Upper lobe of left lung (tissue), 4 donors: ENCODE results near the gene CMSS1.

Experiments used
- CTCF ChIP-seq, 6 experiments: fragments of 450-650 bp in 4 of 6; fragments of 200-600 bp in 2 of 6; sonication (generic) in 2 of 6; IDR thresholded peaks; one replicate each; pipeline ENCODE4 v1.5.1; 2016 to 2019; ENCODE audit warnings: antibody characterized with exemption in 6 of 6
- EP300 ChIP-seq, 4 donors: sonication (generic); formaldehyde crosslinking; IDR thresholded peaks; one replicate each; pipeline ENCODE4 v1.5.1; 2017; ENCODE audit warnings: antibody characterized with exemption in 4 of 4, control low read depth in 2 of 4
- POLR2A ChIP-seq, 4 donors: fragments of 450-650 bp; IDR thresholded peaks; one replicate each; pipeline ENCODE4 v1.5.1; 2016 to 2017; ENCODE audit warnings: antibody characterized with exemption in 4 of 4, mild to moderate bottlenecking in 2 of 4
- POLR2AphosphoS5 ChIP-seq, 2 donors: sonication (generic); formaldehyde crosslinking; IDR thresholded peaks; one replicate each; pipeline ENCODE4 v1.5.1; 2017; ENCODE audit warnings: antibody characterized with exemption in 2 of 2

GRCh38 chr3:100004931-100005330 is 187.3 kb downstream of the CMSS1 start:
- TF ChIP-seq POLR2A (IDR thresholded peaks at IDR 0.05) (no peak), CTCF (IDR thresholded peaks at IDR 0.05) (no peak), POLR2AphosphoS5 (IDR thresholded peaks at IDR 0.05) (no peak), EP300 (IDR thresholded peaks at IDR 0.05) (no peak)
